ENCODE results near the gene PHF21B. TPM values are rescaled to one million over a fixed set of nuclear protein-coding genes. Genes with fewer than 3 reads are reported as not detected.

The PHF21B gene
- total RNA-seq, 2 experiments from 2014 or later: not detected

DNA sequence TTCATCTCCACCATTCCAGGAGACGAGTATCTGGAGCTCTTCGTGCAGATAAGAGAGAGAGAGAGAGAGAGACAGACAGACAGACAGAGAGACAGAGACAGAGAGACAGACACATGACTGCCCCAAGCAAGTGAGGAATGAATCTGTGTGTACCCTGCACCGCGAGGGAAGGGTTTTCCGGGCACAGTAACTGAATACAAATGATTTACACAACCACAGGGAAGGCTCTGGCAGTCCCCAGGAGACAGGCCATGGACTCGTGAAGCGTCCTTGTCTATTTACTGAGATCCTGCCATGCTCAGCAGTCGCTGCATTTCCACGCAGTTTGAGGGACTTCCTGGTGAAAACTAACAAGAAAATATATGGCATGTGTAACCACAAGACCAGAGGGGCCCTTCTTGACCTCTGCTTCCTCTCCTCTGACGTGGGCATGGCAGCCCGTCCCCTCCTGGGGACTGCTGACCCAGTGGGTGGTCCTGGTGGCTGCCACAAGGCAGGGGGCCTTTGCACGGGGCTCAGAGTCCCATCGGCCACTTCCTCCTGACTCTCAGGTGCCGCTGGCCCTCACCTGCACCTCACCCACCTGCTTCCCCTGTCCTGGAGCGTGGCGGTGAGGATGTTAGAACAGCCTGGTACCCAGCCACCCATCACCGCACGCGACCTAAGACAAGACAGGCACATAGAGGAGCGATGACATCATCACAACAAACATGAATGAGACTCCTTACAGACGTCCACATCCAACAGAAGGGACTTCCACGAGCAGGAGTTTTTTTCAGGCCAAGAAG lies 75.9 kb downstream of the PHF21B start:
- H3K27ac Mint-ChIP-seq: no peak overlapping the region
- DNase-seq: no peak
- intact Hi-C loops (cut with micrococcal nuclease): no loop called here
- POLR2A ChIA-PET: no interaction called here
- no peaks in the 10 kb centered on the region for H3K36me3 Mint-ChIP-seq
- CTCF ChIA-PET: no interaction called here
- no peaks in the 10 kb centered on the region for H3K4me1 Mint-ChIP-seq (ENCODE audit: low read depth)
- H3K27me3 Mint-ChIP-seq: peaks cover 7% of the 10 kb centered on the region
- no peaks in the 10 kb centered on the region for H3K9me3 Mint-ChIP-seq
- no peak overlapping the region for H3K4me3 Mint-ChIP-seq

DNA sequence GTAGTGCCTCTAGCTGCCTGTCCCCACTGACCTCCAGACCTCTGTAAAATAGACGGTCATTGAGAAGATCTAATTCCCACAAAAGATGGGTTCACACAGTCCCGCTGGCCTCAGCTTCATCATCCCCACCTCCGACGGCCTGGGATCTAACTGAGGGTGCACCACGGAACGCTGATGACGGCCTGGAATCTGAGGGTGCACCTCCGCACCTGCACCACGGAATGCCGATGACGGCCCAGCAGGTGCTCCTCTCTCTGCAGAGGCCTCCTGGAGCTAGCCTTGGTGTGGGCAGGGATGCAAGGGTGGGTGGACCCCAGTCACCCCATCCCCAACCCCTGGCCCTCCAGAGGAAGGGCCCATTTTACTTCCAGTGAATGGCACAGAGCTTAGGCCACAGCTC lies 77.3 kb downstream of the PHF21B start:
- H3K36me3 Mint-ChIP-seq: no peaks in the 10 kb centered on the region
- no peaks in the 10 kb centered on the region for H3K4me1 Mint-ChIP-seq (ENCODE audit: low read depth)
- intact Hi-C loops (cut with micrococcal nuclease): no loop called here
- H3K27me3 Mint-ChIP-seq: peaks cover 7% of the 10 kb centered on the region
- no peak for DNase-seq
- ChIA-PET POLR2A (no interaction called here), CTCF (no interaction called here)
- H3K27ac Mint-ChIP-seq: no peak overlapping the region
- no peak overlapping the region for H3K4me3 Mint-ChIP-seq
- no peaks in the 10 kb centered on the region for H3K9me3 Mint-ChIP-seq

DNA sequence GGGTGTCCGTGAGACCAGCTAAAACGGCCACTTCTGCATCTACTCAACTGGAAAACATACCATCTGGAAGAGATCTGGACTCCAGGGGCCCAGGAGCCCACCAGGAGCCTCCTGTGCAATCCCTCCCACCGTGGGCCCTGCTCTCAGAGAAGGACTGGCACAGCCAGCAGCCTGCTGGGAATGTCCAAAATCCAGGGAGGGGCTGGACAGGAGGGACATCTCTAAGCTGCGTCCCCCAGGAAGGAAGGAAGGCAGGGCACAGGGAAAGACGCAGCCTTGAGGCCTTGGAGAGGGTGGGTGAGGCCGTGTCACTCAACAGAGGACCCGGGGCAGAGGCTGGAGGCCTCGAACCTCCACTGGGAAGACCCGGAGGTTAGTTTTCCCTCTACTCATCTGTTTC lies 78.0 kb downstream of the PHF21B start:
- H3K27me3 Mint-ChIP-seq: peaks cover 5% of the 10 kb centered on the region
- no peaks in the 10 kb centered on the region for H3K36me3 Mint-ChIP-seq
- ChIA-PET POLR2A (no interaction called here), CTCF (no interaction called here)
- no peak overlapping the region for H3K4me3 Mint-ChIP-seq
- no peaks in the 10 kb centered on the region for H3K9me3 Mint-ChIP-seq
- H3K27ac Mint-ChIP-seq: no peak overlapping the region
- intact Hi-C loops (cut with micrococcal nuclease): no loop called here
- no peak for DNase-seq
- H3K4me1 Mint-ChIP-seq (ENCODE audit: low read depth): no peaks in the 10 kb centered on the region

DNA sequence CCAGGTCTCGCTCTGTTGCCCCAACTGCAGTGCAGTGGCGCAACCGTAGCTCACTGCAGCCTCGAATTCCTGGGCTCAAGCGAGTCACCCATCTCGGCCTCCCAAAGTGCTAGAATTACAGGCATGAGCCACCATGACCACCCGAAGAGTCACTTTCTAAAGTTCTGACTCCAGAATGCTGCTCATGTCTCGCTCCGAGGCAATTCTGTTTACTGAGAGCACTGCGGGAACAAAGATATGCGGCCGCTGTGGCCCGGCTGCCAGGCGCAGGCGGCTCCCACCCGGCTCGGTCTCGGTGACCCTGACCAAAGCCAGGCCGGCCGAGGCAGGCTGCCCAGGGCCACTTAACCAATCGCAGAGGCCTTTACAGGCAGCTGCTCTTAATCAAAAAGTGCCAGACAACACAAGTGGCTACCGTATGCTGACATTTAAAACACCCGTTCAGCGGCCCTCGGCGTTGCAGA lies 78.7 kb downstream of the PHF21B start:
- no peaks in the 10 kb centered on the region for H3K4me1 Mint-ChIP-seq (ENCODE audit: low read depth)
- H3K9me3 Mint-ChIP-seq: no peaks in the 10 kb centered on the region
- ChIA-PET POLR2A (no interaction called here), CTCF (no interaction called here)
- intact Hi-C loops (cut with micrococcal nuclease): no loop called here
- no peak overlapping the region for H3K4me3 Mint-ChIP-seq
- no peaks in the 10 kb centered on the region for H3K36me3 Mint-ChIP-seq
- DNase-seq: no peak
- peaks cover 5% of the 10 kb centered on the region for H3K27me3 Mint-ChIP-seq
- H3K27ac Mint-ChIP-seq: no peak overlapping the region

DNA sequence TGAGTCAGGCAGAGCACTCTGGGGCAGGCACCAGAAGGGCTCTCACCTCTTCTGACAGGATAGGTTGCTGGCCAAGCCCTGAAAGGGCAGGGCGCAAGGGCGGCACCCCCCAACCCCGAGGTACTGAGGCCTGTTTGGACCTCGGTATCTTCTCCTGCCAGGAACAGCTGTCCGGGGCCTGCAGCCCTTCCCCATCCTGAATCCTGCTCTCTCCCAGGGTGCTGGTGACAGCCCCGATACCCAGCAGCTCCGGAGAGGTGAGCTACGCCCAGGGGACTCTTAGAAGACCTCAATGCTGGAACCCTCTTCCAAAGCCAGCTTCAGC lies 79.1 kb downstream of the PHF21B start:
- intact Hi-C loops (cut with micrococcal nuclease): no loop called here
- ChIA-PET POLR2A (no interaction called here), CTCF (no interaction called here)
- no peaks in the 10 kb centered on the region for H3K9me3 Mint-ChIP-seq
- no peak overlapping the region for H3K27ac Mint-ChIP-seq
- H3K36me3 Mint-ChIP-seq: no peaks in the 10 kb centered on the region
- no peak for DNase-seq
- no peak overlapping the region for H3K4me3 Mint-ChIP-seq
- peaks cover 5% of the 10 kb centered on the region for H3K27me3 Mint-ChIP-seq
- no peaks in the 10 kb centered on the region for H3K4me1 Mint-ChIP-seq (ENCODE audit: low read depth)

DNA sequence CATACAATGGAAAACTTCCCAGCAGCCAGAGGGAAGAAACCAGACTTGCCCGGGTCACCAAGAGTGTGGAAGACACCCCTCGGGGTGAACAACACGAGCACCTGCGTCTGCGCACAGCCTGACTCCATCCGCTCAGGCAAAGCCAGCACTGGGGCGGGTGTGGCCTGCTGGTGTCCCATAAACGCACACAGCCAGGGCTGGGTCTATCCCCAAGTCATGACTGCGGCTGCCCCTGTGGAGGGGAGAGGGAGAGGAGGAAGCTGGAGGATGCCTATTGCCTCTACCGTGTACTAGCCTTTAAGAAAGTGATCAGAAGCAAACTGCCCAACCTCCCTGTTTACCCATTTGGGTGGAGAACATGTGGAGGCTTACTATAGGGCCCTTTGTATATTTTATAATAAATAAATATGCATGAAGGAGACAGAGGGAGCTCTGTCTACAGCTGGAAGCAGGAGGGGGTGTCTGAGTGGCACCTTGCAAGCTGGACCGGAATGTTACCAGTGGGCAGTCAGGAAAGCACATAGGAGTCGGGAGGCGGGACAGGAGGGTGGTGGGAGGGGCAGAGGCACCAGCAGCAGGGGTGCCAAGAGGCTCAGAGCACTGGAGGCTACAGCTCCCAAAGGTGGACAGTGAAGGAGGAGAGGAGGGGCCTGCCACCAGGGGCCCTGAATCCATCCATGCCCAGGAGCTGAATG lies 79.6 kb downstream of the PHF21B start:
- Mint-ChIP-seq H3K4me3 (no peak overlapping the region), H3K27me3 (peaks cover 5% of the 10 kb centered on the region), H3K36me3 (no peaks in the 10 kb centered on the region), H3K27ac (no peak overlapping the region), H3K9me3 (no peaks in the 10 kb centered on the region), H3K4me1 (ENCODE audit: low read depth) (no peaks in the 10 kb centered on the region)
- ChIA-PET POLR2A (no interaction called here), CTCF (no interaction called here)
- no peak for DNase-seq
- intact Hi-C loops (cut with micrococcal nuclease): no loop called here

DNA sequence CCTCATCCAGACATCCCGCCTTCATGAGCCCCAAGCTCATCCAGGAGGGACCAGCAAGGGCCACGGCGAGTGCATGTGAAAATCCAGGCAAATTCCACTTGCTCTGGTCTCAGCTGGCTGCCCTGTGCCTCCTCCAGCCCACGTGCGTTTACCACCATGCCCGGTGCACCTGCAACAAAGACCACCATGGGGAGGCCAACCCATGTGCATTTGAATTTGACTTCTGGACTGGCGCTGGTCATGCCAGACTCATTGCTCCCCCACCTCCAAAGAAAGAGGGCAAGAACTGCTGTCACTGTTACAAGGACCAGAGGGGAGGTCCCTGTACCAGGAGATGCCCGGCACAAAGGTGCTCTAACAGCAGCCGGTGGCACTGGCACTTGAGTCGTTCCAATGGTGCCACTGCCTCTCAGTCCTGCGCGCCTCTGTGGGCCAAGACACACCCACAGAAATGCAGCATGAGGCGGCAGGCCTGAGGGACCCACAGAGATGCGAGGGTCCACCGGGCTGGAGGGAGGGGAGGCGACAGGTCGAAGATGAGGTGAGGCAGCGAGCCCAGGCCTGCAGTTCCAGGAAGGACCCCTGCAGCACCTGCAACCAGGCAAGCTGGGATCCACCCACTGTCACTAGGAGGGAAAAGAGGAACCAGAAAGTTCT lies 80.3 kb downstream of the PHF21B start:
- H3K4me1 Mint-ChIP-seq (ENCODE audit: low read depth): no peaks in the 10 kb centered on the region
- peaks cover 5% of the 10 kb centered on the region for H3K27me3 Mint-ChIP-seq
- DNase-seq: no peak
- H3K27ac Mint-ChIP-seq: no peak overlapping the region
- ChIA-PET CTCF (no interaction called here), POLR2A (no interaction called here)
- no peak overlapping the region for H3K4me3 Mint-ChIP-seq
- H3K36me3 Mint-ChIP-seq: no peaks in the 10 kb centered on the region
- peaks cover 1% of the 10 kb centered on the region for H3K9me3 Mint-ChIP-seq
- intact Hi-C loops (cut with micrococcal nuclease): no loop called here

DNA sequence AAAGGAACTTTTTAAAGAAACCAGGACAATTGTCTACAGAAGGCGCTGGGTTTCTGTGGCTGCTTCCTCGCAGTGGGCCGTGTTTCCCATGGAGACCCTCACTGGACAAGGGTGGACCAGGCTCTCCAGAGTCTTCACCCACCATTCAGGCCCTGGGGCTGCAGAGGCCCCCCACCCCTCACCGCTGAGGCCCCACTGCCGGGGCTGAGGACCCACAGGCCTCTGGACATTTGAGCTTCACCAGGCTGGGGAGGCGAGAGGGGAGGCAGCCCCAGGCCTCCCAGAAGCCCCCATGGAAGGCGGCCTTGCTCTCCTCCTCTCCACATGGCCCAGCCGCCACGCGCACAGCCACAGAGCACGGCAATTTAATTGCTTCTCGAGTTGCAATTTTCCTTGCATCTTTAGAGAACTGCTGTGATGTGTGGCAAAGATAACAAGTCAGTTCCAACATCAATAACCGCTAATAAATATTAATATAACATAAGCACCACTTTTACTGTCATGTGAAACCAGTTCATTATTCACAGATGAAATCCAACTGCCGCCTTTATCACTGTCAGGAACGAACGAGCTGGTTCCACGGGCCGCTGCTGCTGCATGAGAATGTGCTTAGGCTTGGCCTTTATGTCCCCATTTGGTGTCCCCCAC lies 81.0 kb downstream of the PHF21B start:
- ChIA-PET POLR2A (no interaction called here), CTCF (no interaction called here)
- H3K9me3 Mint-ChIP-seq: peaks cover 4% of the 10 kb centered on the region
- no peaks in the 10 kb centered on the region for H3K4me1 Mint-ChIP-seq (ENCODE audit: low read depth)
- H3K36me3 Mint-ChIP-seq: no peaks in the 10 kb centered on the region
- DNase-seq: no peak
- intact Hi-C loops (cut with micrococcal nuclease): no loop called here
- peaks cover 5% of the 10 kb centered on the region for H3K27me3 Mint-ChIP-seq
- H3K27ac Mint-ChIP-seq: no peak overlapping the region
- no peak overlapping the region for H3K4me3 Mint-ChIP-seq

DNA sequence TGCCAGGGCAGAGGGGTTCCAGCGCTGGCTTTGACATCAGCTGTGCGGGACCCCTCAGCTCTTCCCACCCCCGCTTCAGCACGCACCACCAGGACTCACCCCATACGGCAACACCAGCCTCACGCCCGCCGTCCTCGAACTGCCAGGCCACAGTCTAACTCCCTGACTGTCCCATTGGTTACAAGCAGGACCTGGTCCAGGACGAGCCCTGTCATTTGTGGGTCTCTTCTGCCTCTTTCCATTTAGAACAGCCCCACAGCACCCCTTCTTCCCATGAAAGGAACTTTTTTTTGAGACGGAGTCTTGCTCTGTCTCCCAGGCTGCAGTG lies 81.7 kb downstream of the PHF21B start:
- peaks cover 3% of the 10 kb centered on the region for H3K27me3 Mint-ChIP-seq
- ChIA-PET CTCF (no interaction called here), POLR2A (no interaction called here)
- peaks cover 4% of the 10 kb centered on the region for H3K9me3 Mint-ChIP-seq
- no peak overlapping the region for H3K4me3 Mint-ChIP-seq
- H3K36me3 Mint-ChIP-seq: no peaks in the 10 kb centered on the region
- DNase-seq: no peak
- intact Hi-C loops (cut with micrococcal nuclease): no loop called here
- H3K4me1 Mint-ChIP-seq (ENCODE audit: low read depth): no peaks in the 10 kb centered on the region
- H3K27ac Mint-ChIP-seq: no peak overlapping the region

DNA sequence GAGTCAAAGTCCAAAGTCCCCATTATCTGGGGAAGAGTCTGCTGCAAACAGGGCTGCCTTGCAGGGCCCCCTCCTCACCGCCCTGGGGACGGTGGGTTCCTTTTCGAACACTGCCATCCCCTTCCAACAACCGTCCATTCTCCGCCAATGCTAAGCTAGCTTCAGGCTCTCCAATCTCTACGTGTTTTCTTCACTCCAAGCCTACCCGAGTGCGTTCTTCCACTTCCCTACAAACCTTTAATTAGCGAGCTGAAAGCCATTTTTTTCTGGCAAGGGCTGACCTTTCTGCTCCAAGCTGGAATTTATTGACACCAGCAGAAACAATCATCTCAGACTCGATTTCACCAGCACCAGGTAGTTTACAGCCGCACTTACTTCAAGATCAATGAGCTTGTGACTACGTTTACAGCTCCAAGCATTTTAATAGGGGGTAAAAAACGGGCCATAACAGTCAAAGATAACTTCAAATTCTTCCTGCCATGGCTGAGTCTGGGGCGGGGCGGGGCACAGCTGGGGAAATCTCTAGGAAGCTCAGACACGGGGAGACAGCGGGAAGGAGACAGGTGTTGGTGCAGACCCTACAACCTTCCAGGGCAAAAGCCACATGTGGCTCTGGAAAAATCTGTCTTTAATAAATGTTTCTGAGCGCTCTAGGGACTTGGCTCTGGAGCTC lies 82.2 kb downstream of the PHF21B start:
- no peak overlapping the region for H3K4me3 Mint-ChIP-seq
- peaks cover 4% of the 10 kb centered on the region for H3K9me3 Mint-ChIP-seq
- intact Hi-C loops (cut with micrococcal nuclease): no loop called here
- no peaks in the 10 kb centered on the region for H3K36me3 Mint-ChIP-seq
- H3K27ac Mint-ChIP-seq: no peak overlapping the region
- CTCF ChIA-PET: no interaction called here
- H3K27me3 Mint-ChIP-seq: peaks cover 2% of the 10 kb centered on the region
- no peaks in the 10 kb centered on the region for H3K4me1 Mint-ChIP-seq (ENCODE audit: low read depth)
- DNase-seq: no peak
- POLR2A ChIA-PET: no interaction called here

DNA sequence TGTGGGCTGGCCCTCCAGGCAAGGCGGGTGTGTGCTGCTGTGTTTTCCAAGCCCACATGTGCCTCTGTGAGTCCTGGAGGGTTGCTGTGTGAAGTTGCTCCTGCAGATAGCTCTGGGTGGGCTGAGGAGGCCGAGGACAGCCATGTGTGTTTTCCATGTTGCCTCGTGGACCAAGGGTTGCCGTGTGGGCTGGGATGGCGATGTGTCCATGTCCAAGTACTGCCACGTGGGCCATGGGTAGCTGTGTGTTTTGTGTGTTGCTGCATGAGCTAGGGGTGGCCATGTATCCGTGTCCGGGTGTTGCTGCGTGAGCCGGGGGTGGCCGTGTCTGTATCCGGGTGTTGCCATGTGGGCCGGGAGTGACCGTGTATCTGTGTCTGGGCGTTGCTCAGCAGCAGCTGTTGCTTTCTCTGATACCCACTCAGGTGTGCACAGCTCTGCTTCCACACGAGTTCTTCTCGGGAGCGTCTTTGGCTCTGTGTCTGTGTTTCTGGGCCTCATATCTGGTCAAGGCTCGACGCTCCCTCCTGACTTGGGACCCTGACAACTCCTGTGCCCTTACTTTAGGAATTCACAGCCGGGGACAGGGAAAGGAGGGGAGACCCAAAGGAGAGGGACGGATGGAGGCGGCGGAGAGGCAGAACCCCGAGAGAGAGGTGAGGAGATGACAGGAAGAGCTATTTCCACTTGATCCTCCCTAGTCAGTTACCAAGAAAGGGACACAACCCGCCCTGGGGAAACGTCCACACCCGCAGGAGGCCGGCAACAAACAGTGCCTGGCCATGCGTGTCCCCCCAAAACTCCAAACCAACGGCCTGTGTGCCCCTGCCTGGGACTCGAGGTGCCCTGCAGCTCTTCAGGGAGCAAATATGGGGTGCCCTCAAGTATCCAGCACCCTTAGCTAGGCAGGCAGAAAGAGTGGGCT lies 83.1 kb downstream of the PHF21B start:
- H3K36me3 Mint-ChIP-seq: no peaks in the 10 kb centered on the region
- DNase-seq: no peak
- ChIA-PET CTCF (no interaction called here), POLR2A (no interaction called here)
- intact Hi-C loops (cut with micrococcal nuclease): no loop called here
- no peaks in the 10 kb centered on the region for H3K4me1 Mint-ChIP-seq (ENCODE audit: low read depth)
- peaks cover 4% of the 10 kb centered on the region for H3K9me3 Mint-ChIP-seq
- no peak overlapping the region for H3K4me3 Mint-ChIP-seq
- H3K27me3 Mint-ChIP-seq: no peaks in the 10 kb centered on the region
- no peak overlapping the region for H3K27ac Mint-ChIP-seq

DNA sequence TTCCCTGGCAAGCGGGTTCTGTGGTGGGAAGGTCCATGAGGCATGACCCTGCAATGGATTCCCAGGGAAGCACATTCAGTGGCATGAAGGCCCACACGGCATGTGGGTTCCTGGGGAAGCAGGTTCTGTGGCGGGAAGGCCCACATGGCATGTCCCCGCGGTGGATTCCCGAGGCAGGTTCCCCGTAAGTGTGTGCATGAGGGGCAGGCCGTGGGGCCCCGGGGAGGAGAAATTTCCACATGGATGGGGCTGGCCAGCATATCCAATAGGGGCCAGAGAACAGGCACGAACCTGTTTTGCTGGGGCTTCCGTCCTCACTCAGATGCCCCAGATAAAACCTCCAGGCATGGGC lies 83.7 kb downstream of the PHF21B start:
- ChIA-PET POLR2A (no interaction called here), CTCF (no interaction called here)
- Mint-ChIP-seq H3K27me3 (no peaks in the 10 kb centered on the region), H3K9me3 (peaks cover 4% of the 10 kb centered on the region), H3K27ac (no peak overlapping the region), H3K4me1 (ENCODE audit: low read depth) (no peaks in the 10 kb centered on the region), H3K4me3 (no peak overlapping the region), H3K36me3 (no peaks in the 10 kb centered on the region)
- intact Hi-C loops (cut with micrococcal nuclease): no loop called here
- no peak for DNase-seq
